Lower lobe of right lung (tissue), 2 donors: Measurements from ENCODE around the gene SEMA3B. TPM values are rescaled to one million over a fixed set of nuclear protein-coding genes. Genes with fewer than 3 reads are reported as not detected.

Experiments
- ATAC-seq, 2 donors: fragments of 200-7000 bp; cut with Tn5 transposase; one replicate each; pipeline ENCODE4 v1.9.1; 2020 to 2022; ENCODE audit warnings: mild to moderate bottlenecking in 2 of 2, moderate library complexity in 2 of 2
- DNase-seq: peaks from one replicate; pipeline ENCODE4 v3.0.0-alpha.2; 2020
- H3K27ac ChIP-seq: fragments of 200-600 bp; one replicate; pipeline ENCODE4 v1.8.0; 2022
- H3K27me3 ChIP-seq: fragments of 200-600 bp; one replicate; pipeline ENCODE4 v1.8.0; 2022; ENCODE audit warnings: low read depth
- H3K36me3 ChIP-seq: fragments of 200-600 bp; one replicate; pipeline ENCODE4 v1.8.0; 2022; ENCODE audit warnings: mild to moderate bottlenecking
- H3K4me1 ChIP-seq: fragments of 200-600 bp; one replicate; pipeline ENCODE4 v1.8.0; 2022
- H3K4me3 ChIP-seq: fragments of 200-600 bp; one replicate; pipeline ENCODE4 v1.8.0; 2022; ENCODE audit warnings: mild to moderate bottlenecking
- H3K9me3 ChIP-seq: fragments of 200-600 bp; one replicate; pipeline ENCODE4 v1.8.0; 2022
- CTCF ChIP-seq: fragments of 200-600 bp; IDR thresholded peaks from one replicate; pipeline ENCODE4 v1.8.0; 2022; ENCODE audit warnings: antibody characterized with exemption, mild to moderate bottlenecking
- intact Hi-C: fragments of 100-400 bp; cut with DNase I; formaldehyde crosslinking; loops from one replicate; pipeline ENCODE4 v1.11.0; 2022
- total RNA-seq: library from RNA; stranded (reverse); fragmentation: NEBNext Ultra II Directional; extraction: Animal tissue kit (Norgen Biotek cat#: 25700); gene quantifications from one replicate; pipeline ENCODE4 v1.2.1, GENCODE V29; 2021
- donor health status: DM: no; HTN: yes; CAD: no; lungs with severe emphysema.

SEMA3B gene
- total RNA-seq, 1 donor from 2014 or later = 77.6 TPM

- Histone ChIP-seq H3K27me3 (no peaks in the 10 kb centered on the region), H3K36me3 (peaks cover 72% of the 10 kb centered on the region), H3K27ac (peak overlapping the region; percentile 96), H3K4me1 (peaks cover 78% of the 10 kb centered on the region), H3K4me3 (no peak overlapping the region), H3K9me3 (no peaks in the 10 kb centered on the region)
- intact Hi-C loops = no loop called here
- ATAC-seq (no peak), DNase-seq (no peak)
- peak; percentile 50 for TF ChIP-seq CTCF
Observed at GRCh38 chr3:50256978-50257890, 11.7 kb upstream of the SEMA3B start.

GRCh38 chr3:50258029-50258680 lies 10.8 kb upstream of the SEMA3B start:
- TF ChIP-seq CTCF = no peak
- H3K4me3 ChIP-seq = no peak overlapping the region
- H3K36me3 ChIP-seq = peaks cover 63% of the 10 kb centered on the region
- intact Hi-C loops = no loop called here
- H3K4me1 ChIP-seq = peaks cover 70% of the 10 kb centered on the region
- H3K27me3 ChIP-seq = no peaks in the 10 kb centered on the region
- DNase-seq = no peak
- no peaks in the 10 kb centered on the region for H3K9me3 ChIP-seq
- peak overlapping the region; percentile 96 for H3K27ac ChIP-seq
- ATAC-seq = no peak

- DNase-seq = no peak
- intact Hi-C loops = no loop called here
- H3K27ac ChIP-seq = peak overlapping the region; percentile 96
- no peaks in the 10 kb centered on the region for H3K9me3 ChIP-seq
- no peak for TF ChIP-seq CTCF
- H3K36me3 ChIP-seq = peaks cover 55% of the 10 kb centered on the region
- H3K27me3 ChIP-seq = no peaks in the 10 kb centered on the region
- no peak for ATAC-seq
- no peak overlapping the region for H3K4me3 ChIP-seq
- peaks cover 72% of the 10 kb centered on the region for H3K4me1 ChIP-seq
Observed at GRCh38 chr3:50258979-50259378, 10.0 kb upstream of the SEMA3B start.

- Histone ChIP-seq H3K4me3 (peak overlapping the region; percentile 56), H3K36me3 (peaks cover 49% of the 10 kb centered on the region), H3K27ac (peak overlapping the region; percentile 96), H3K27me3 (no peaks in the 10 kb centered on the region), H3K9me3 (no peaks in the 10 kb centered on the region), H3K4me1 (peaks cover 72% of the 10 kb centered on the region)
- intact Hi-C loops = no loop called here
- no peak for TF ChIP-seq CTCF
- DNase-seq = no peak
- peak in 1 of 2 donors; percentile 0 for ATAC-seq
Observed at GRCh38 chr3:50259432-50260026, 9.4 kb upstream of the SEMA3B start.

GRCh38 chr3:50260027-50260941 lies 8.7 kb upstream of the SEMA3B start:
- intact Hi-C loops = no loop called here
- H3K4me1 ChIP-seq = peaks cover 72% of the 10 kb centered on the region

More at GRCh38 chr3:50260027-50260941, 8.7 kb upstream of the SEMA3B start:
- H3K4me3 ChIP-seq = peak overlapping the region; percentile 56
- H3K36me3 ChIP-seq = peaks cover 42% of the 10 kb centered on the region
- TF ChIP-seq CTCF = peak; percentile 98
- H3K27ac ChIP-seq = peak overlapping the region; percentile 96
- no peaks in the 10 kb centered on the region for H3K27me3 ChIP-seq
- ATAC-seq (peak; percentile 89 to 91), DNase-seq (peak; percentile 96)
- H3K9me3 ChIP-seq = no peaks in the 10 kb centered on the region
